Esophagus squamous epithelium (tissue), 5 donors: ENCODE data around the gene VKORC1. TPM values are rescaled to one million over a fixed set of nuclear protein-coding genes. Genes with fewer than 3 reads are reported as not detected.

Source experiments
- DNase-seq: peaks from one replicate; lab custom pipeline; 2025; lab: John Stamatoyannopoulos, UW
- H3K27ac ChIP-seq, 4 donors: fragments of 200-600 bp; sonication (generic); one replicate each; pipeline ENCODE4 v1.5.1; 2016 to 2019; ENCODE audit warnings: mild to moderate bottlenecking in 1 of 4
- H3K27me3 ChIP-seq, 4 donors: fragments of 200-600 bp; sonication (generic); 1 replicate in 3 of 4; 2 replicates in 1 of 4; pipeline versions ENCODE4 v1.5.1 to v1.6.0; 2017 to 2021; ENCODE audit warnings: antibody characterized with exemption in 1 of 4
- H3K36me3 ChIP-seq, 3 donors: fragments of 200-600 bp; sonication (generic); one replicate each; pipeline ENCODE4 v1.5.1; 2016 to 2019
- H3K4me1 ChIP-seq, 3 donors: fragments of 200-600 bp; sonication (generic); one replicate each; pipeline ENCODE4 v1.5.1; 2017 to 2019
- H3K4me3 ChIP-seq, 4 donors: fragments of 200-600 bp; sonication (generic); 1 replicate in 3 of 4; 2 replicates in 1 of 4; pipeline ENCODE4 v1.5.1; 2016 to 2019; ENCODE audit warnings: mild to moderate bottlenecking in 2 of 4, moderate library complexity in 1 of 4
- H3K9me3 ChIP-seq, 3 donors: fragments of 200-600 bp; sonication (generic); one replicate each; pipeline ENCODE4 v1.5.1; 2016 to 2019
- POLR2A ChIP-seq, 4 donors: fragments of 450-650 bp; IDR thresholded peaks; one replicate each; pipeline ENCODE4 v1.6.1; 2017; ENCODE audit warnings: antibody characterized with exemption in 4 of 4, mild to moderate bottlenecking in 4 of 4, moderate library complexity in 3 of 4
- WGBS, 2 donors: methylation state at CpG; one replicate each; pipeline ENCODE4 v1.1.5; 2018; 5-methylcytosine and 5-hydroxymethylcytosine counted together
- intact Hi-C: fragments of 100-400 bp; cut with DNase I; formaldehyde crosslinking; loops from one replicate; pipeline ENCODE4 v1.15.0; 2022
- total RNA-seq, 4 donors: library from RNA; depleted of rRNA; stranded (reverse); fragments of >200 nt; gene quantifications; one replicate each; pipeline ENCODE4 v1.1.0, GENCODE V29; 2016
- TF ChIP-seq, protein P1 (sequence below), 6 experiments: fragments of 450-650 bp in 4 of 6; fragments of 200-600 bp in 2 of 6; sonication (generic) in 2 of 6; IDR thresholded peaks; one replicate each; pipeline ENCODE4 v1.5.1; 2016 to 2019; ENCODE audit warnings: antibody characterized with exemption in 6 of 6, mild to moderate bottlenecking in 4 of 6, moderate library complexity in 4 of 6
- donor health status: DM: yes; HTN: yes; CAD: no.

The VKORC1 gene
- total RNA-seq, 4 donors from 2014 or later = 27.6 to 56.6 (median 44.0) TPM

DNA sequence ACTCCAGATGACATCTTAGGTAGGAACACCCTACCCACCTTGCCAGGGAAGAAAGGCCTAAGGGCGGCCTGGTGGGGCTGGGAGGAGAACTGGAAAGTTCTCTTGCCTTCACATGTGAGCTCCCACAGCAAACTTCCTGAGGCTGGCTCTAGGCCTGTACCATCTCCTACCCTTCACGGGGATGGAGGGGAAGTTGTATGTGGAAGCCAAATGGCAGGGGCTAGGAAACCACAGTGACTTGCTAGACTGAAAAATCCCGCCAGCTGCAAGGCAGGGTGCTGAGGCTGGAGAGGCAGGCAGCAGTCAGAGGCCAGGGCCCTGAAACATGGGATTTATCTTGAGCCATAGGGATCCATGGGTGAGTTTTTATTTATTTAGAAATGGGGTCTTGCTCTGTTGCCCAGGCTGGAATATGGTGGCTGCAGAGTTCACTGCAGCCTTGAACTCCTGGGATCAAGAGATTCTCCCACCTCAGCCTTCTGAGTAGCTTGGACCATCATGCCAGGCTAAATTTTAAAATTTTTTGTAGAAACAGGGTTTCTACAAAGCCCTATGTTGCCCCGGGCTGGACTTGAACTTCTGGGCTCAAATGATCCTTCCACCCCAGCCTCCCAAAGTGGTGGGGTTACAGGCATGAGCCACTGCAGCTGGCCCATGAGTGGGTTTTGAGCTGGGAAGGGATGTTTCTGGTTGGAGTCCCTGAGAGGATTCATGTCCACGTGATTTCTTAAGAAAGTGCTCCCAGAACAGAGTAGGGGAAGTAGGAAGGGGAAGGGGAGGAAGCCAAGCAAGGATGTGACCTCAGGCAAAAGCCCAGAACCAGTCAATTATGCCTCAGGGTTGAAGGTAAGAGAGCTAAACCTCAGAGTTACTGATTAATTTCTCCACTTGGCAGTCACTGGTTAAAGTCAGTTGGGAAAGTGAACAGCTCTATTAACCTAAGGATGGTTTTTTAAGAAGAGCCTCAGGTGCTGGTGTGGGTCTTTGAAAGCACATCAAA lies 18.8 kb upstream of the VKORC1 start:
- Histone ChIP-seq H3K27ac (peak overlapping the region; percentile 20 to 86 (median 76)), H3K36me3 (peaks cover 17 to 36% (median 22%) of the 10 kb centered on the region in 3 donors), H3K4me3 (no peak overlapping the region), H3K27me3 (no peaks in the 10 kb centered on the region), H3K9me3 (no peaks in the 10 kb centered on the region), H3K4me1 (peaks cover 28 to 89% (median 32%) of the 10 kb centered on the region in 3 donors)
- 46 to 57% methylated on average over 3 to 4 of the region's 5 CpGs for WGBS, 2 donors
- TF ChIP-seq, protein P1, sequence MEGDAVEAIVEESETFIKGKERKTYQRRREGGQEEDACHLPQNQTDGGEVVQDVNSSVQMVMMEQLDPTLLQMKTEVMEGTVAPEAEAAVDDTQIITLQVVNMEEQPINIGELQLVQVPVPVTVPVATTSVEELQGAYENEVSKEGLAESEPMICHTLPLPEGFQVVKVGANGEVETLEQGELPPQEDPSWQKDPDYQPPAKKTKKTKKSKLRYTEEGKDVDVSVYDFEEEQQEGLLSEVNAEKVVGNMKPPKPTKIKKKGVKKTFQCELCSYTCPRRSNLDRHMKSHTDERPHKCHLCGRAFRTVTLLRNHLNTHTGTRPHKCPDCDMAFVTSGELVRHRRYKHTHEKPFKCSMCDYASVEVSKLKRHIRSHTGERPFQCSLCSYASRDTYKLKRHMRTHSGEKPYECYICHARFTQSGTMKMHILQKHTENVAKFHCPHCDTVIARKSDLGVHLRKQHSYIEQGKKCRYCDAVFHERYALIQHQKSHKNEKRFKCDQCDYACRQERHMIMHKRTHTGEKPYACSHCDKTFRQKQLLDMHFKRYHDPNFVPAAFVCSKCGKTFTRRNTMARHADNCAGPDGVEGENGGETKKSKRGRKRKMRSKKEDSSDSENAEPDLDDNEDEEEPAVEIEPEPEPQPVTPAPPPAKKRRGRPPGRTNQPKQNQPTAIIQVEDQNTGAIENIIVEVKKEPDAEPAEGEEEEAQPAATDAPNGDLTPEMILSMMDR (IDR thresholded peaks at IDR 0.05) = no peak
- no peak for TF ChIP-seq POLR2A (IDR thresholded peaks at IDR 0.05)
- intact Hi-C loops = no loop called here
- no peak for DNase-seq

GRCh38 chr16:31112711-31113110 lies 18.1 kb upstream of the VKORC1 start:
- peaks cover 24 to 91% (median 32%) of the 10 kb centered on the region in 3 donors for H3K4me1 ChIP-seq
- H3K27me3 ChIP-seq = no peaks in the 10 kb centered on the region
- H3K9me3 ChIP-seq = no peaks in the 10 kb centered on the region
- intact Hi-C loops = no loop called here
- DNase-seq = no peak
- peak overlapping the region; percentile 20 to 86 (median 76) for H3K27ac ChIP-seq
- TF ChIP-seq, protein P1 (IDR thresholded peaks at IDR 0.05) = no peak
- no peak for TF ChIP-seq POLR2A (IDR thresholded peaks at IDR 0.05)
- WGBS, 2 donors = 17 to 49% methylated on average over 2 of the region's 2 CpGs
- H3K4me3 ChIP-seq = no peak overlapping the region
- peaks cover 17 to 36% (median 22%) of the 10 kb centered on the region in 3 donors for H3K36me3 ChIP-seq

- H3K9me3 ChIP-seq = no peaks in the 10 kb centered on the region
- H3K36me3 ChIP-seq = peaks cover 17 to 36% (median 22%) of the 10 kb centered on the region in 3 donors
- TF ChIP-seq POLR2A (IDR thresholded peaks at IDR 0.05) = no peak
- TF ChIP-seq, protein P1 (IDR thresholded peaks at IDR 0.05) = no peak
- no peak overlapping the region for H3K4me3 ChIP-seq
- peak overlapping the region in 3 of 4 donors; percentile 67 to 86 (median 85) for H3K27ac ChIP-seq
- H3K4me1 ChIP-seq = peaks cover 24 to 91% (median 32%) of the 10 kb centered on the region in 3 donors
- intact Hi-C loops = no loop called here
- no peaks in the 10 kb centered on the region for H3K27me3 ChIP-seq
- no peak for DNase-seq
- WGBS, 2 donors = 67 to 90% methylated on average over 1 to 2 of the region's 23 CpGs
Measured at GRCh38 chr16:31111881-31112466, 17.4 kb upstream of the VKORC1 start.

GRCh38 chr16:31110106-31111034 lies 15.8 kb upstream of the VKORC1 start:
- no peaks in the 10 kb centered on the region for H3K9me3 ChIP-seq
- peaks cover 19 to 83% (median 33%) of the 10 kb centered on the region in 3 donors for H3K4me1 ChIP-seq
- no peaks in the 10 kb centered on the region for H3K27me3 ChIP-seq
- WGBS, 2 donors = 78 to 86% methylated on average over 1 to 15 of the region's 26 CpGs
- H3K36me3 ChIP-seq = peaks cover 17 to 36% (median 22%) of the 10 kb centered on the region in 3 donors
- no peak overlapping the region for H3K4me3 ChIP-seq
- no peak for DNase-seq
- no peak overlapping the region for H3K27ac ChIP-seq
- TF ChIP-seq POLR2A (IDR thresholded peaks at IDR 0.05) = no peak
- TF ChIP-seq, protein P1 (IDR thresholded peaks at IDR 0.05) = no peak
- intact Hi-C loops = no loop called here
